Measurements from ENCODE around the gene KRTAP2-3. TPM values are rescaled to one million over a fixed set of nuclear protein-coding genes. Genes with fewer than 3 reads are reported as not detected.

KRTAP2-3 gene
- polyA plus RNA-seq, 2 donors: 0.10 TPM; not detected in 1

GRCh38 chr17:41016578-41017215 is 43.2 kb downstream of the KRTAP2-3 start:
- no peaks in the 10 kb centered on the region for H3K36me3 ChIP-seq (ENCODE audit: control insufficient read depth in 2 of 2, insufficient read depth in 2 of 2, low read length in 1 of 2)
- H3K4me1 ChIP-seq (ENCODE audit: control insufficient read depth in 2 of 2, insufficient read depth in 2 of 2, low read length in 1 of 2): no peaks in the 10 kb centered on the region
- H3K27me3 ChIP-seq (ENCODE audit: control insufficient read depth in 1 of 2, insufficient read depth in 2 of 2, low read length in 2 of 2): no peaks in the 10 kb centered on the region
- WGBS, 2 donors: 80 to 85% methylated on average over 13 of the region's 13 CpGs
- H3K4me3 ChIP-seq (ENCODE audit: low read depth in 1 of 2, low read length in 2 of 2): no peak overlapping the region
- no peaks in the 10 kb centered on the region for H3K9me3 ChIP-seq (ENCODE audit: control insufficient read depth in 2 of 2, insufficient read depth in 1 of 2, low read depth in 1 of 2, low read length in 1 of 2)
- H3K27ac ChIP-seq (ENCODE audit: low read depth in 2 of 2, low read length in 1 of 2): no peak overlapping the region

GRCh38 chr17:41015454-41015853 is 44.5 kb downstream of the KRTAP2-3 start:
- WGBS, 2 donors: 73 to 77% methylated on average over 7 of the region's 7 CpGs
- H3K4me1 ChIP-seq (ENCODE audit: control insufficient read depth in 2 of 2, insufficient read depth in 2 of 2, low read length in 1 of 2): no peaks in the 10 kb centered on the region
- H3K27me3 ChIP-seq (ENCODE audit: control insufficient read depth in 1 of 2, insufficient read depth in 2 of 2, low read length in 2 of 2): no peaks in the 10 kb centered on the region
- no peak overlapping the region for H3K4me3 ChIP-seq (ENCODE audit: low read depth in 1 of 2, low read length in 2 of 2)
- no peaks in the 10 kb centered on the region for H3K36me3 ChIP-seq (ENCODE audit: control insufficient read depth in 2 of 2, insufficient read depth in 2 of 2, low read length in 1 of 2)
- no peaks in the 10 kb centered on the region for H3K9me3 ChIP-seq (ENCODE audit: control insufficient read depth in 2 of 2, insufficient read depth in 1 of 2, low read depth in 1 of 2, low read length in 1 of 2)
- H3K27ac ChIP-seq (ENCODE audit: low read depth in 2 of 2, low read length in 1 of 2): no peak overlapping the region

DNA sequence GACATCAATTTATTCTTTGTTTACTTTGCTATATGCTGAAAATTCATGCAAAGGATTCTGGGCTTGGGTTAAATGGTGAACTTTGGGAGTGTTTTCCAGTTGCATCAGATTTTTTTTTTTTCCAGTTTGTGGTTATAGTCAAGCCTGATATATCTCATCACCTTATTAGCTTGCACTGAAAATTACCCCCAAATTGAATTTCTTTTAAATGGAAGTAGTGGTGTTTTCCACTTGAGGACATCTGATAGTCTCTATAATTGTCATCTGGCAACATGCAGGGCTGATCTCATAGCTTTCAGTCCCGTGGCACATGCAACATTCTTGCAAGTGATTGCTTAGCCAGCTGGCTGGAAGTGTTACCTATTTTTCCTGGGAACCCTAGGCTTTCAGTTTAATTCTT is 46.3 kb downstream of the KRTAP2-3 start:
- 20 to 23% methylated on average over 1 of the region's 1 CpG for WGBS, 2 donors

GRCh38 chr17:41013181-41013580 is 46.7 kb downstream of the KRTAP2-3 start:
- H3K36me3 ChIP-seq (ENCODE audit: control insufficient read depth in 2 of 2, insufficient read depth in 2 of 2, low read length in 1 of 2): no peaks in the 10 kb centered on the region
- H3K27me3 ChIP-seq (ENCODE audit: control insufficient read depth in 1 of 2, insufficient read depth in 2 of 2, low read length in 2 of 2): no peaks in the 10 kb centered on the region
- H3K9me3 ChIP-seq (ENCODE audit: control insufficient read depth in 2 of 2, insufficient read depth in 1 of 2, low read depth in 1 of 2, low read length in 1 of 2): no peaks in the 10 kb centered on the region
- WGBS, 2 donors: 75 to 83% methylated on average over 3 of the region's 3 CpGs
- H3K4me3 ChIP-seq (ENCODE audit: low read depth in 1 of 2, low read length in 2 of 2): no peak overlapping the region
- H3K4me1 ChIP-seq (ENCODE audit: control insufficient read depth in 2 of 2, insufficient read depth in 2 of 2, low read length in 1 of 2): no peaks in the 10 kb centered on the region
- no peak overlapping the region for H3K27ac ChIP-seq (ENCODE audit: low read depth in 2 of 2, low read length in 1 of 2)

More for the DNA sequence above, 46.3 kb downstream of the KRTAP2-3 start:
- Histone ChIP-seq H3K36me3 (ENCODE audit: control insufficient read depth in 2 of 2, insufficient read depth in 2 of 2, low read length in 1 of 2) (no peaks in the 10 kb centered on the region), H3K9me3 (ENCODE audit: control insufficient read depth in 2 of 2, insufficient read depth in 1 of 2, low read depth in 1 of 2, low read length in 1 of 2) (no peaks in the 10 kb centered on the region), H3K27me3 (ENCODE audit: control insufficient read depth in 1 of 2, insufficient read depth in 2 of 2, low read length in 2 of 2) (no peaks in the 10 kb centered on the region), H3K27ac (ENCODE audit: low read depth in 2 of 2, low read length in 1 of 2) (no peak overlapping the region), H3K4me3 (ENCODE audit: low read depth in 1 of 2, low read length in 2 of 2) (no peak overlapping the region), H3K4me1 (ENCODE audit: control insufficient read depth in 2 of 2, insufficient read depth in 2 of 2, low read length in 1 of 2) (no peaks in the 10 kb centered on the region)

- Histone ChIP-seq H3K27ac (ENCODE audit: low read depth in 2 of 2, low read length in 1 of 2) (no peak overlapping the region), H3K4me1 (ENCODE audit: control insufficient read depth in 2 of 2, insufficient read depth in 2 of 2, low read length in 1 of 2) (no peaks in the 10 kb centered on the region), H3K27me3 (ENCODE audit: control insufficient read depth in 1 of 2, insufficient read depth in 2 of 2, low read length in 2 of 2) (no peaks in the 10 kb centered on the region), H3K36me3 (ENCODE audit: control insufficient read depth in 2 of 2, insufficient read depth in 2 of 2, low read length in 1 of 2) (no peaks in the 10 kb centered on the region), H3K9me3 (ENCODE audit: control insufficient read depth in 2 of 2, insufficient read depth in 1 of 2, low read depth in 1 of 2, low read length in 1 of 2) (no peaks in the 10 kb centered on the region), H3K4me3 (ENCODE audit: low read depth in 1 of 2, low read length in 2 of 2) (no peak overlapping the region)
- WGBS, 2 donors: 75 to 82% methylated on average over 6 of the region's 6 CpGs
Observed at GRCh38 chr17:41012326-41013120, 47.4 kb downstream of the KRTAP2-3 start.

DNA sequence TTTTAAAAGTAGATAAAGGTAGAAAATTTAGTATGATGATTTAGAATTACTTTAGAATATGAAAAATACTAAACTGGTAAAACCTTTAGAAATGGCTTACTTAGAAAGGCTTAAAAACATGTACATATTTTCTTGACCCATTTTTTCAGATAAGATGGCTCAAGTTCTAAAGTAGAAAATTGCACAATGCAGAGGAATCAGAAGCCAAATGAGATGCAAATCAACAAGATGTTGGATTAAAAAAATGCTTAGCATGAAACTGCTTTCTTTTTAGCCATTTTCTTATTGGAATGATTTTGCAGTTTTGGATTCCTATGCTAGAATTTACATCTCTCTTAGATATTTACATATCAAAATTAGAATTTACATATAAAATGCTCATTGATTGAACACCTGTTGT is 49.5 kb downstream of the KRTAP2-3 start:
- H3K27me3 ChIP-seq (ENCODE audit: control insufficient read depth in 1 of 2, insufficient read depth in 2 of 2, low read length in 2 of 2): no peaks in the 10 kb centered on the region
- no peak overlapping the region for H3K27ac ChIP-seq (ENCODE audit: low read depth in 2 of 2, low read length in 1 of 2)
- H3K4me1 ChIP-seq (ENCODE audit: control insufficient read depth in 2 of 2, insufficient read depth in 2 of 2, low read length in 1 of 2): no peaks in the 10 kb centered on the region
- no peak overlapping the region for H3K4me3 ChIP-seq (ENCODE audit: low read depth in 1 of 2, low read length in 2 of 2)
- no peaks in the 10 kb centered on the region for H3K36me3 ChIP-seq (ENCODE audit: control insufficient read depth in 2 of 2, insufficient read depth in 2 of 2, low read length in 1 of 2)
- H3K9me3 ChIP-seq (ENCODE audit: control insufficient read depth in 2 of 2, insufficient read depth in 1 of 2, low read depth in 1 of 2, low read length in 1 of 2): no peaks in the 10 kb centered on the region

- Histone ChIP-seq H3K4me1 (ENCODE audit: control insufficient read depth in 2 of 2, insufficient read depth in 2 of 2, low read length in 1 of 2) (no peaks in the 10 kb centered on the region), H3K27me3 (ENCODE audit: control insufficient read depth in 1 of 2, insufficient read depth in 2 of 2, low read length in 2 of 2) (no peaks in the 10 kb centered on the region), H3K27ac (ENCODE audit: low read depth in 2 of 2, low read length in 1 of 2) (no peak overlapping the region), H3K36me3 (ENCODE audit: control insufficient read depth in 2 of 2, insufficient read depth in 2 of 2, low read length in 1 of 2) (no peaks in the 10 kb centered on the region), H3K4me3 (ENCODE audit: low read depth in 1 of 2, low read length in 2 of 2) (no peak overlapping the region), H3K9me3 (ENCODE audit: control insufficient read depth in 2 of 2, insufficient read depth in 1 of 2, low read depth in 1 of 2, low read length in 1 of 2) (no peaks in the 10 kb centered on the region)
- 84 to 95% methylated on average over 1 of the region's 1 CpG for WGBS, 2 donors
Observed at GRCh38 chr17:41009936-41010335, 50.0 kb downstream of the KRTAP2-3 start.

GRCh38 chr17:41009301-41009760 is 50.6 kb downstream of the KRTAP2-3 start:
- WGBS, 2 donors: 32 to 35% methylated on average over 4 of the region's 4 CpGs
- H3K27ac ChIP-seq (ENCODE audit: low read depth in 2 of 2, low read length in 1 of 2): no peak overlapping the region

More at GRCh38 chr17:41009301-41009760, 50.6 kb downstream of the KRTAP2-3 start:
- Histone ChIP-seq H3K4me3 (ENCODE audit: low read depth in 1 of 2, low read length in 2 of 2) (no peak overlapping the region), H3K36me3 (ENCODE audit: control insufficient read depth in 2 of 2, insufficient read depth in 2 of 2, low read length in 1 of 2) (no peaks in the 10 kb centered on the region), H3K4me1 (ENCODE audit: control insufficient read depth in 2 of 2, insufficient read depth in 2 of 2, low read length in 1 of 2) (no peaks in the 10 kb centered on the region), H3K27me3 (ENCODE audit: control insufficient read depth in 1 of 2, insufficient read depth in 2 of 2, low read length in 2 of 2) (no peaks in the 10 kb centered on the region), H3K9me3 (ENCODE audit: control insufficient read depth in 2 of 2, insufficient read depth in 1 of 2, low read depth in 1 of 2, low read length in 1 of 2) (no peaks in the 10 kb centered on the region)
